Activated gamma-delta T cell (primary cell): ENCODE data around the gene SPNS1.

ENCODE experiments used
- DNase-seq: peaks from one replicate; lab custom pipeline; 2025; lab: John Stamatoyannopoulos, UW

Gene SPNS1

DNA sequence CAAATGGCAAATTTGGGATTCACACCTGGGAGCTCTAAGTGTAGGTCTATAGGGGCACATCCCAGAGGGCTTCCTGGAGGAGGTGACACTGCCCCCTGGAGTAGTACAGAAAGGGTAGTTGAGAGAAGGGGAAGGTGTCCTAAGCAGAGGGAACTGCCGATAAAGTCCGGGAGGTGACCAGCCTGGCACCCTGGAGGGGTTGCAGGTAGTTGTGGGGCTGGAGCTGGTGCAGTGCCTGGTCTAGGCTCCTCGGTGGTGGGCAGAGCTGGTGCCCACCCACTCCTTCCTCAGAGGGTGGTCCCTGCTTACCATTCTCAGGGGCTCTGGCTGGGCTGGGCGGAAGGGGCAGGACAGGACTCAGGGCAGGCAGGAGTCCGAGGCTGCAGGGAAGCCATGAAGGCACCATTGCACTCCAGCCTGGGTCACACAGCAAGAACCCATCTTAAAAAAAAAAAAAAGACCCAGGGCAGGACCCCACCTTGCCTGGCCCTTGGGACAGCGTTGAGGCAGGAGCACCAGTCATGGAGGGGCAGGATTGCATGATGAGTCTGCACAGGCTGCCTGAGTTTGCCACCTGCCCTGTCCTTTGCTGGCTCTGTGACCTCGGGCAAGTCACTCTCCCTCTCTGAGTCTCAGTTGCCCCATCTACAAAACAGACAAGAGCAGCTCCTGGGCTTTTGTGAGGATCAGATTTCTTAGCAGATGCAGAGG lies 54.0 kb downstream of the SPNS1 start:
- DNase-seq, result no peak

DNA sequence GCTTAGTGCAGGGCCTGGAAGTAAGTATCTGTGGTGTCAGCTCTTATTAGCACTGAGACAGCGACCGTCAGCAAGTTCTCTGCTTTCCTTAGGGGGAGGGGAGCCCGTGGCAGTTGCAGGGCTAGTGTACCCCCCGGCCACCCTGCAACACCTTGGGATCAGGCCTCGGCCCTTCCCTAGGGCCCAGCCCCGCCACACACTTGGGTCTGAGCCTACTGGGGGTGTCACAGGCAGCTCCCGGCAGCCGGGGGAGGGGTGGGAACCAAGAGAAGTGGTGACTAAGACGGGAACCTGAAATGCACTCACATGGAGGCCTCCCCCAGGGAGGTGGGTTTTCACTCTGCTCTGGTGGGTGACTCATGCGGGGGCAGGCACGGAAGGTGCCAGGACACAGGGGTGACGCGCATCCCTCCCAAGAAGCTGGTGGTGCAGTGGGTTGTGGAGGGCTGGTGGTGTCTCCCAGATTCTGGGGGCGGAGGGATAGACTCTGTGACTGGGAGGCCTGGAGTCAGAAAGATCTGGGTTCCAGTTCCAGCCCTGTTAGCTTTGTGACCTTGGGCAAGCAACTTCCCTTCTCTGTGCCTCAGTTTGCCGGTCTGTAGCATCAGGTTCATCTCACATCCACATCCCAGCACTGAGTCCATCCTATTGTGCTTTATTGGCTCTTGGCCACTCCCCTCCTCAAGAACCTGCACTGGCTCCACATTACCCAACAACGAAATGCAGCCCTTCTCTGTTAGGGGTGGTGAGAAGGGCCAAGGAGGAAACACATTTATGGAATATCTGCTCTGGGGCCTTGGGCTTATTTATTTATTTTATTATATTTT lies 54.8 kb downstream of the SPNS1 start:
- DNase-seq, result no peak

DNA sequence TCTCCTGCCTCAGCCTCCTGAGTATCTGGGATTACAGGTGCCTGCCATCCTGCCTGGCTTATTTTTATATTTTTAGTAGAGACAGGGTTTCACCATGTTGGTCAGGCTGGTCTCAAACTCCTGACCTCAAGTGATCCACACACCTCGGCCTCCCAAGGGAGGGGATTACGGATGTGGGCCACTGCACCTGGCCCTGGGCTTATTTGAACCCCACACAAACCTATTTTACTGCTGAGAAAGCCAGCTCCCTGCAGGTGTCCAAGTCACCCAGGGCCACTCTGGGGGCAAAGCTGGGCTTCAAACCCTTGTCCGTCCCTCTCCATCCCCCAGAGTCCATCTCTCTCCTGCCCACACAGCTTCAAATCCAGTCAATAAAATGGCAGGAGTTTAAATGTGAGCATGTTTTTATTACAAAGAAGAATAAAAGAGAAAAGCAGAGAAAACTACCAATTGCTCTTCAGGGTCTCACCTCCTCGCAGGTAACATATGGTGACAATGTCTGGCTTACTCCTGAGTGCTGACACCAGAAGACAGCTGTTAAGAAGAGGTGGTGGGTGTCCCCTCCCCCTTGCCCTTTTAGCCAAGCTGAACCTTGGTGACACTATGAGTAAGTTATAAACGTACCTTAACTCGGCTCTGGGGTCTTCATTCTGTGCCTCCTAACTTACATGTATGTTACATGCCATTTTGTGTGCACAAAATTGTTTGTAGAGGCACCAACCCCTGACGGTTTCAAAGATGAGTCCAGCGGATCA lies 55.7 kb downstream of the SPNS1 start:
- no peak for DNase-seq
